Medulla oblongata (tissue), 1 donor: ENCODE data around the gene GFOD1.

Source experiments
- DNase-seq: peaks from one replicate; pipeline ENCODE4 v3.0.0-alpha.2; 2015; ENCODE audit errors: extremely low spot score

Gene GFOD1

GRCh38 chr6:13427316-13427715 lies 60.1 kb downstream of the GFOD1 start:
- no peak for DNase-seq

GRCh38 chr6:13425943-13426931 lies 61.2 kb downstream of the GFOD1 start:
- peak; percentile 29 for DNase-seq

GRCh38 chr6:13425270-13425873 lies 62.0 kb downstream of the GFOD1 start:
- no peak for DNase-seq

- no peak for DNase-seq
These were observed 64.1 kb downstream of the GFOD1 start for GRCh38 chr6:13423252-13423651.

- DNase-seq, result no peak
These were observed 64.6 kb downstream of the GFOD1 start for GRCh38 chr6:13422681-13423221.

GRCh38 chr6:13421425-13422059 lies 65.9 kb downstream of the GFOD1 start:
- DNase-seq, result no peak

GRCh38 chr6:13420269-13420668 lies 67.1 kb downstream of the GFOD1 start:
- DNase-seq, result no peak

GRCh38 chr6:13419422-13420195 lies 67.8 kb downstream of the GFOD1 start:
- DNase-seq, result no peak

- no peak for DNase-seq
These were observed 68.6 kb downstream of the GFOD1 start for GRCh38 chr6:13418844-13419243.

GRCh38 chr6:13417954-13418353 lies 69.4 kb downstream of the GFOD1 start:
- no peak for DNase-seq

- DNase-seq, result no peak
These were observed 70.0 kb downstream of the GFOD1 start for GRCh38 chr6:13417431-13417830.

- DNase-seq, result no peak
These were observed 72.1 kb downstream of the GFOD1 start for GRCh38 chr6:13415283-13415682.

- DNase-seq, result peak; percentile 72
These were observed 73.4 kb downstream of the GFOD1 start for GRCh38 chr6:13413900-13414555.

- peak; percentile 49 for DNase-seq
These were observed 73.9 kb downstream of the GFOD1 start for GRCh38 chr6:13413466-13413862.

- no peak for DNase-seq
These were observed 74.5 kb downstream of the GFOD1 start for GRCh38 chr6:13412639-13413465.

GRCh38 chr6:13412211-13412610 lies 75.2 kb downstream of the GFOD1 start:
- no peak for DNase-seq

- DNase-seq, result no peak
These were observed 75.9 kb downstream of the GFOD1 start for GRCh38 chr6:13411484-13411883.

- DNase-seq, result no peak
These were observed 77.4 kb downstream of the GFOD1 start for GRCh38 chr6:13409991-13410390.

- peak; percentile 47 for DNase-seq
These were observed 79.4 kb downstream of the GFOD1 start for GRCh38 chr6:13407709-13408695.
